ENCODE results near the gene ARHGEF6.
A peak's percentile ranks its signal among the peaks of the same experiment; 100 is the strongest.

ARHGEF6 gene

GRCh38 chrX:136725441-136726104 lies 55.2 kb downstream of the ARHGEF6 start:
- Histone ChIP-seq H2BK12ac (ENCODE audit: low read length in 2 of 2) (no peak overlapping the region), H4K8ac (ENCODE audit: low read length) (no peak overlapping the region), H2AK5ac (ENCODE audit: low read length, severe bottlenecking) (no peak overlapping the region), H2BK120ac (ENCODE audit: low read depth, low read length) (no peak overlapping the region), H2AFZ (ENCODE audit: low read depth, low read length) (no peak overlapping the region), H3K9me3 (ENCODE audit: control insufficient read depth, low read length) (no peaks in the 10 kb centered on the region), H3K18ac (ENCODE audit: low read depth in 1 of 2, low read length in 2 of 2) (no peak overlapping the region), H3K4ac (ENCODE audit: low read depth in 1 of 2, low read length in 2 of 2) (no peak overlapping the region), H2BK5ac (ENCODE audit: low read depth, low read length, poor library complexity, severe bottlenecking) (no peak overlapping the region), H3K4me1 (ENCODE audit: control insufficient read depth, insufficient read depth, low read depth, low read length) (no peaks in the 10 kb centered on the region), H3K23ac (ENCODE audit: low read length in 2 of 2) (no peak overlapping the region), H3K4me2 (ENCODE audit: low read length, poor library complexity, severe bottlenecking) (no peak overlapping the region), H3K27ac (ENCODE audit: low read length, poor library complexity, severe bottlenecking) (peak overlapping the region; percentile 69), H3K36me3 (ENCODE audit: control insufficient read depth in 1 of 2, insufficient read depth in 2 of 2, low read depth in 1 of 2, low read length in 2 of 2) (no peaks in the 10 kb centered on the region), H3K27me3 (ENCODE audit: control insufficient read depth in 1 of 2, insufficient read depth in 1 of 2, low read length in 2 of 2) (no peaks in the 10 kb centered on the region), H3K79me1 (replicated peaks; ENCODE audit: low read length, poor library complexity, severe bottlenecking) (no peaks in the 10 kb centered on the region), H3K14ac (ENCODE audit: low read length in 2 of 2) (no peak overlapping the region), H4K91ac (ENCODE audit: low read length) (no peak overlapping the region), H2BK15ac (ENCODE audit: low read depth, poor library complexity, severe bottlenecking) (no peak overlapping the region), H3K4me3 (ENCODE audit: insufficient read depth in 1 of 2, low read depth in 1 of 2, low read length in 2 of 2) (no peak overlapping the region), H3K9ac (ENCODE audit: low read length) (no peak overlapping the region)
- DNase-seq, result peak; percentile 43

- Histone ChIP-seq H3K4me3 (ENCODE audit: insufficient read depth in 1 of 2, low read depth in 1 of 2, low read length in 2 of 2) (no peak overlapping the region), H3K4me1 (ENCODE audit: control insufficient read depth, insufficient read depth, low read depth, low read length) (no peaks in the 10 kb centered on the region), H3K79me1 (replicated peaks; ENCODE audit: low read length, poor library complexity, severe bottlenecking) (no peaks in the 10 kb centered on the region), H2BK120ac (ENCODE audit: low read depth, low read length) (no peak overlapping the region), H2AFZ (ENCODE audit: low read depth, low read length) (no peak overlapping the region), H4K91ac (ENCODE audit: low read length) (no peak overlapping the region), H2BK12ac (ENCODE audit: low read length in 2 of 2) (no peak overlapping the region), H3K4ac (ENCODE audit: low read depth in 1 of 2, low read length in 2 of 2) (no peak overlapping the region), H3K14ac (ENCODE audit: low read length in 2 of 2) (no peak overlapping the region), H3K18ac (ENCODE audit: low read depth in 1 of 2, low read length in 2 of 2) (no peak overlapping the region), H3K9me3 (ENCODE audit: control insufficient read depth, low read length) (no peaks in the 10 kb centered on the region), H2AK5ac (ENCODE audit: low read length, severe bottlenecking) (no peak overlapping the region), H3K36me3 (ENCODE audit: control insufficient read depth in 1 of 2, insufficient read depth in 2 of 2, low read depth in 1 of 2, low read length in 2 of 2) (no peaks in the 10 kb centered on the region), H4K8ac (ENCODE audit: low read length) (no peak overlapping the region), H3K27me3 (ENCODE audit: control insufficient read depth in 1 of 2, insufficient read depth in 1 of 2, low read length in 2 of 2) (peaks cover 0 to 9% of the 10 kb centered on the region in 2 experiments), H3K9ac (ENCODE audit: low read length) (no peak overlapping the region), H3K4me2 (ENCODE audit: low read length, poor library complexity, severe bottlenecking) (no peak overlapping the region), H2BK5ac (ENCODE audit: low read depth, low read length, poor library complexity, severe bottlenecking) (no peak overlapping the region), H3K27ac (ENCODE audit: low read length, poor library complexity, severe bottlenecking) (no peak overlapping the region), H3K23ac (ENCODE audit: low read length in 2 of 2) (no peak overlapping the region), H2BK15ac (ENCODE audit: low read depth, poor library complexity, severe bottlenecking) (no peak overlapping the region)
- 100% methylated on average over 1 of the region's 2 CpGs for WGBS
- DNase-seq, result no peak
These were observed 62.6 kb downstream of the ARHGEF6 start for GRCh38 chrX:136718091-136718490.

GRCh38 chrX:136714626-136715599 lies 65.8 kb downstream of the ARHGEF6 start:
- H3K9me3 ChIP-seq (ENCODE audit: control insufficient read depth, low read length), result no peaks in the 10 kb centered on the region
- no peak overlapping the region for H3K4me3 ChIP-seq (ENCODE audit: insufficient read depth in 1 of 2, low read depth in 1 of 2, low read length in 2 of 2)
- no peak overlapping the region for H2BK15ac ChIP-seq (ENCODE audit: low read depth, poor library complexity, severe bottlenecking)
- H4K8ac ChIP-seq (ENCODE audit: low read length), result no peak overlapping the region
- no peak overlapping the region for H2BK5ac ChIP-seq (ENCODE audit: low read depth, low read length, poor library complexity, severe bottlenecking)
- H3K23ac ChIP-seq (ENCODE audit: low read length in 2 of 2), result no peak overlapping the region
- H2BK120ac ChIP-seq (ENCODE audit: low read depth, low read length), result no peak overlapping the region
- H2AK5ac ChIP-seq (ENCODE audit: low read length, severe bottlenecking), result no peak overlapping the region
- no peak overlapping the region for H3K27ac ChIP-seq (ENCODE audit: low read length, poor library complexity, severe bottlenecking)
- H3K4me2 ChIP-seq (ENCODE audit: low read length, poor library complexity, severe bottlenecking), result no peak overlapping the region
- 50% methylated on average over 2 of the region's 6 CpGs for WGBS
- no peaks in the 10 kb centered on the region for H3K79me1 ChIP-seq (replicated peaks; ENCODE audit: low read length, poor library complexity, severe bottlenecking)
- H3K14ac ChIP-seq (ENCODE audit: low read length in 2 of 2), result no peak overlapping the region
- no peak overlapping the region for H3K4ac ChIP-seq (ENCODE audit: low read depth in 1 of 2, low read length in 2 of 2)
- H2AFZ ChIP-seq (ENCODE audit: low read depth, low read length), result no peak overlapping the region
- H3K4me1 ChIP-seq (ENCODE audit: control insufficient read depth, insufficient read depth, low read depth, low read length), result no peaks in the 10 kb centered on the region
- peaks cover 0 to 9% of the 10 kb centered on the region in 2 experiments for H3K27me3 ChIP-seq (ENCODE audit: control insufficient read depth in 1 of 2, insufficient read depth in 1 of 2, low read length in 2 of 2)
- H2BK12ac ChIP-seq (ENCODE audit: low read length in 2 of 2), result no peak overlapping the region
- no peaks in the 10 kb centered on the region for H3K36me3 ChIP-seq (ENCODE audit: control insufficient read depth in 1 of 2, insufficient read depth in 2 of 2, low read depth in 1 of 2, low read length in 2 of 2)
- H4K91ac ChIP-seq (ENCODE audit: low read length), result no peak overlapping the region
- DNase-seq, result peak; percentile 1
- H3K9ac ChIP-seq (ENCODE audit: low read length), result no peak overlapping the region
- H3K18ac ChIP-seq (ENCODE audit: low read depth in 1 of 2, low read length in 2 of 2), result peak overlapping the region in 1 of 2 experiments; percentile 43

DNA sequence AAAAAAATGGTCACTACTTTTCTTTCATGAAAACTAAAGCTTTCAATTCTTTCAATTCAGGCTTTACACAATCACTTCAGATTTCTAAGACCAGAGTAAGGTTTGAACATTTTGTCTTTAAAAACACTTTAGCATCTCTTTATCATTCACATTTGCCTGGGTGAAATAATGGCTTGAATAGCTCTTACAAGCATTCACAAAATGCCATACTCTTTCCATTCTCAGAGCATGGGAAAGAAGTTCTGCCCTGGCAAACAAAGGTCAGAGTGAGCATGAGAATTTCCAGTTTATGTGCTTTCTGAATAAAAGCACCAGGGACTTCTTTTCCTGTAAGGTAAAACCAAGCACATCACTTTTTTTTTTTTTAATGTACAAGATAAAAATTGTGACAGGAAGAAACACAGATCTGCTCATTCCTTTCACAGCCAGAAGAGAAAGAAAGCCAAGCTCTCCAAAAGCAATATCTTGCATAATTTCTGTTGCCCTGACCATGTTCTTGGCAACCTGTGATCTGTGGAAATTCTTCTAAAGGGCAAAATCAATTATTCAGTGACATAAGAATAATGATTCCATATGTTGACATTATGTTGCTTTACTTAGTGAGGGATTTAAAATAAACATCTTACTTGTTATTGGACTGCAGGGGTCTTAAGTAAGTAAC lies 68.0 kb downstream of the ARHGEF6 start:
- Histone ChIP-seq H4K8ac (ENCODE audit: low read length) (no peak overlapping the region), H3K4ac (ENCODE audit: low read depth in 1 of 2, low read length in 2 of 2) (no peak overlapping the region), H2AK5ac (ENCODE audit: low read length, severe bottlenecking) (no peak overlapping the region), H3K9ac (ENCODE audit: low read length) (no peak overlapping the region), H3K36me3 (ENCODE audit: control insufficient read depth in 1 of 2, insufficient read depth in 2 of 2, low read depth in 1 of 2, low read length in 2 of 2) (no peaks in the 10 kb centered on the region), H3K4me2 (ENCODE audit: low read length, poor library complexity, severe bottlenecking) (no peak overlapping the region), H3K79me1 (replicated peaks; ENCODE audit: low read length, poor library complexity, severe bottlenecking) (no peaks in the 10 kb centered on the region), H3K14ac (ENCODE audit: low read length in 2 of 2) (no peak overlapping the region), H3K27ac (ENCODE audit: low read length, poor library complexity, severe bottlenecking) (no peak overlapping the region), H2BK120ac (ENCODE audit: low read depth, low read length) (no peak overlapping the region), H2AFZ (ENCODE audit: low read depth, low read length) (no peak overlapping the region), H3K9me3 (ENCODE audit: control insufficient read depth, low read length) (no peaks in the 10 kb centered on the region), H3K4me1 (ENCODE audit: control insufficient read depth, insufficient read depth, low read depth, low read length) (no peaks in the 10 kb centered on the region), H3K4me3 (ENCODE audit: insufficient read depth in 1 of 2, low read depth in 1 of 2, low read length in 2 of 2) (no peak overlapping the region), H3K18ac (ENCODE audit: low read depth in 1 of 2, low read length in 2 of 2) (no peak overlapping the region), H2BK5ac (ENCODE audit: low read depth, low read length, poor library complexity, severe bottlenecking) (no peak overlapping the region), H2BK12ac (ENCODE audit: low read length in 2 of 2) (no peak overlapping the region), H4K91ac (ENCODE audit: low read length) (no peak overlapping the region), H3K27me3 (ENCODE audit: control insufficient read depth in 1 of 2, insufficient read depth in 1 of 2, low read length in 2 of 2) (peaks cover 0 to 9% of the 10 kb centered on the region in 2 experiments), H3K23ac (ENCODE audit: low read length in 2 of 2) (no peak overlapping the region), H2BK15ac (ENCODE audit: low read depth, poor library complexity, severe bottlenecking) (no peak overlapping the region)
- DNase-seq, result no peak

All from mesenchymal stem cell (in vitro differentiated cells and primary cell).